OCI-LY1 (cell line): Measurements from ENCODE around the gene TMEM242.

ENCODE experiments used
- H2AFZ ChIP-seq: fragments of 200-600 bp; sonication (generic), shearing (Covaris generic); 2 replicates; pipeline ENCODE4 v1.6.0; 2014; ENCODE audit warnings: antibody characterized with exemption, mild to moderate bottlenecking, low read length
- H3F3A ChIP-seq: fragments of 200-600 bp; sonication (generic), shearing (Covaris generic); 2 replicates; pipeline ENCODE4 v1.6.0; 2014; ENCODE audit warnings: mild to moderate bottlenecking, antibody characterized with exemption, low read length, moderate library complexity; ENCODE audit not compliant: insufficient read depth
- H3K27ac ChIP-seq: fragments of 200-600 bp; sonication (generic); 2 replicates; pipeline ENCODE4 v1.5.1; 2014; ENCODE audit warnings: low read length, mixed run types, mild to moderate bottlenecking, low read depth; ENCODE audit not compliant: poor library complexity, severe bottlenecking
- H3K27me3 ChIP-seq: fragments of 200-600 bp; sonication (generic); 2 replicates; pipeline ENCODE4 v1.6.0; 2014; ENCODE audit warnings: antibody characterized with exemption, mild to moderate bottlenecking, low read length, moderate library complexity; ENCODE audit not compliant: insufficient read depth
- H3K36me3 ChIP-seq: fragments of 200-600 bp; sonication (generic); 2 replicates; pipeline ENCODE4 v1.6.1; 2014; ENCODE audit warnings: mild to moderate bottlenecking, antibody characterized with exemption, low read length, moderate library complexity, mixed read lengths; ENCODE audit not compliant: insufficient read depth
- H3K4me1 ChIP-seq: fragments of 200-600 bp; sonication (generic); 2 replicates; pipeline ENCODE4 v1.5.1; 2014; ENCODE audit warnings: mild to moderate bottlenecking, low read length, moderate library complexity; ENCODE audit not compliant: insufficient read depth, severe bottlenecking
- H3K4me2 ChIP-seq: fragments of 200-600 bp; sonication (generic), shearing (Covaris generic); 2 replicates; pipeline ENCODE4 v1.6.1; 2014; ENCODE audit warnings: low read length
- H3K4me3 ChIP-seq: fragments of 200-600 bp; sonication (generic); 2 replicates; pipeline ENCODE4 v1.5.1; 2014; ENCODE audit warnings: low read length, low read depth, mild to moderate bottlenecking, mixed read lengths; ENCODE audit not compliant: poor library complexity, severe bottlenecking
- H3K79me2 ChIP-seq: fragments of 200-600 bp; shearing (Covaris generic); 2 replicates; pipeline ENCODE4 v1.6.1; 2016; ENCODE audit warnings: mixed run types, low read length, mixed read lengths; ENCODE audit not compliant: insufficient read depth
- H3K9ac ChIP-seq: fragments of 200-600 bp; sonication (generic), shearing (Covaris generic); 2 replicates; pipeline ENCODE4 v1.6.1; 2014; ENCODE audit warnings: mild to moderate bottlenecking, low read length, mixed read lengths
- H3K9me2 ChIP-seq: fragments of 200-600 bp; sonication (generic), shearing (Covaris generic); 2 replicates; pipeline ENCODE4 v1.6.1; 2014; ENCODE audit warnings: low read depth, mild to moderate bottlenecking, low read length, mixed read lengths
- H3K9me3 ChIP-seq: fragments of 200-600 bp; shearing (Covaris generic); 2 replicates; pipeline ENCODE4 v1.6.1; 2014; ENCODE audit warnings: low read length, mixed read lengths
- H4K20me1 ChIP-seq: fragments of 200-600 bp; sonication (generic), shearing (Covaris generic); 2 replicates; pipeline ENCODE4 v1.6.0; 2016; ENCODE audit warnings: mild to moderate bottlenecking, low read length; ENCODE audit not compliant: insufficient read depth
- EZH2 ChIP-seq: fragments of 200-600 bp; sonication (generic), shearing (Covaris generic); IDR thresholded peaks from 2 replicates; pipeline ENCODE4 v1.8.0; 2017; ENCODE audit warnings: borderline replicate concordance, mixed run types, mild to moderate bottlenecking, antibody characterized with exemption, low read length, moderate library complexity, mixed read lengths
- TF ChIP-seq, protein P1 (sequence below): fragments of 200-600 bp; sonication (generic), shearing (Covaris generic); IDR thresholded peaks from 2 replicates; pipeline ENCODE4 v1.5.1; 2017; ENCODE audit warnings: mild to moderate bottlenecking, antibody characterized with exemption, low read length, moderate library complexity, mixed read lengths

TMEM242 gene

DNA sequence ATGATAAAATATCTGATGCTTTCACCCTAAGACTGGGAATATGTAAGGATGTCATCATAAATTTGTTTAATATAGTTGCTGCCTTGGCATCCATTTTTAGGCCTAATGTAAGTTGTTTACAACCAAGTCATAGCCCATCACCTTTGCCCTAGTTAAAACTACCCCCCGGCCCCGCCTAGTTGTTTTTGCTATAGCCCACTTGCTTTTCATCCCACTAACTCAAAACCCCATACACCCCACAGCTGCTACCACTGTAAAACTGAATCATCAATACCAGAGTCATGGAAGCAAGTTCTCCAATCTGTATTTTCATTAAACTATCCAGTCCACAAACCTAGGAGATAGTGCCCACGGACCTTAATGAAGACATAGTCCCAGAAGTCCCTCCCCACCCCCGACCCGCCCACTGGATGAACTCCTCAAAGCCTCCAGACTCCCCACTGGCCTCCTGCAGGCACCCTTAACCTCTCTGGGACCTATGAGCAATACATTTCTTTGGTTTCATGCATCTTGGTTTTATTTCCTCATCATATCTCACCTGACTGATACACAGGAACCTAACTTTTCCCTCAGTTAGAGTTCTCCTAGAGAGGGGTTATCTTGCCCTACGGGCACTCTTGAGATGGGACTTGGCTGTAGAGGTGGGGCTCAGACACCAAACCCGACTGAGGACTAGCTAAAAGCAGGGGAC lies 45.2 kb upstream of the TMEM242 start:
- no peaks in the 10 kb centered on the region for H3K36me3 ChIP-seq
- H3K9me2 ChIP-seq: no peaks in the 10 kb centered on the region
- no peak overlapping the region for H2AFZ ChIP-seq
- no peaks in the 10 kb centered on the region for H3K79me2 ChIP-seq
- H3K9ac ChIP-seq: no peak overlapping the region
- no peaks in the 10 kb centered on the region for H4K20me1 ChIP-seq
- H3K4me1 ChIP-seq: peaks cover 3% of the 10 kb centered on the region
- no peaks in the 10 kb centered on the region for H3K9me3 ChIP-seq
- TF ChIP-seq EZH2: no peak
- TF ChIP-seq, protein P1, sequence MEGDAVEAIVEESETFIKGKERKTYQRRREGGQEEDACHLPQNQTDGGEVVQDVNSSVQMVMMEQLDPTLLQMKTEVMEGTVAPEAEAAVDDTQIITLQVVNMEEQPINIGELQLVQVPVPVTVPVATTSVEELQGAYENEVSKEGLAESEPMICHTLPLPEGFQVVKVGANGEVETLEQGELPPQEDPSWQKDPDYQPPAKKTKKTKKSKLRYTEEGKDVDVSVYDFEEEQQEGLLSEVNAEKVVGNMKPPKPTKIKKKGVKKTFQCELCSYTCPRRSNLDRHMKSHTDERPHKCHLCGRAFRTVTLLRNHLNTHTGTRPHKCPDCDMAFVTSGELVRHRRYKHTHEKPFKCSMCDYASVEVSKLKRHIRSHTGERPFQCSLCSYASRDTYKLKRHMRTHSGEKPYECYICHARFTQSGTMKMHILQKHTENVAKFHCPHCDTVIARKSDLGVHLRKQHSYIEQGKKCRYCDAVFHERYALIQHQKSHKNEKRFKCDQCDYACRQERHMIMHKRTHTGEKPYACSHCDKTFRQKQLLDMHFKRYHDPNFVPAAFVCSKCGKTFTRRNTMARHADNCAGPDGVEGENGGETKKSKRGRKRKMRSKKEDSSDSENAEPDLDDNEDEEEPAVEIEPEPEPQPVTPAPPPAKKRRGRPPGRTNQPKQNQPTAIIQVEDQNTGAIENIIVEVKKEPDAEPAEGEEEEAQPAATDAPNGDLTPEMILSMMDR: no peak
- H3K27me3 ChIP-seq: no peaks in the 10 kb centered on the region; the same call in 1 of the 2 replicates
- no peak overlapping the region for H3K4me3 ChIP-seq
- no peak overlapping the region for H3K27ac ChIP-seq
- no peaks in the 10 kb centered on the region for H3F3A ChIP-seq
- no peak overlapping the region for H3K4me2 ChIP-seq

DNA sequence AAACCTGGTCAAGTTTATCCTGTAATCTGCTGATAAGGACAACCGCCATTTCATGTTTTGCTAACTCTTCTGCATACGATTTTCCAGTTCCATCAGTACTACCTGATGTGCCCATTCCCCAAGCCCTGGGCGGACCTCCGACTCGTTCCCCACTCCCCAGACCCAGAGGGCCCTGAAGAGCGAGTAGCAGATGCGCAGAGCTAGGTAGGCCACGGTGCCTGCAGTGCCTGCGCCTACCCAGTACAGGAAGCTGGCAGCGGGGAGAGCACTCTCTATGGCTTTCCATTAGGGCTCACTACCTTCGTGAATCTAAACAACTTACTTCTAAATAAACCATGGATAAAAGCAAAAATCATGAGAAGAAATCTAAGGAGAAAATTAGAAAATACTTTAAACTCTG lies 43.3 kb upstream of the TMEM242 start:
- no peak overlapping the region for H2AFZ ChIP-seq
- no peak overlapping the region for H3K4me2 ChIP-seq
- no peak overlapping the region for H3K27ac ChIP-seq
- H3K9me3 ChIP-seq: no peaks in the 10 kb centered on the region
- no peak overlapping the region for H3K9ac ChIP-seq
- H3K36me3 ChIP-seq: no peaks in the 10 kb centered on the region
- H3K9me2 ChIP-seq: no peaks in the 10 kb centered on the region
- no peaks in the 10 kb centered on the region for H3F3A ChIP-seq
- H4K20me1 ChIP-seq: no peaks in the 10 kb centered on the region
- peaks cover 3% of the 10 kb centered on the region for H3K4me1 ChIP-seq
- TF ChIP-seq EZH2: no peak
- TF ChIP-seq, protein P1: no peak
- H3K4me3 ChIP-seq: no peak overlapping the region
- H3K27me3 ChIP-seq: no peaks in the 10 kb centered on the region; the same call in 1 of the 2 replicates
- H3K79me2 ChIP-seq: no peaks in the 10 kb centered on the region

DNA sequence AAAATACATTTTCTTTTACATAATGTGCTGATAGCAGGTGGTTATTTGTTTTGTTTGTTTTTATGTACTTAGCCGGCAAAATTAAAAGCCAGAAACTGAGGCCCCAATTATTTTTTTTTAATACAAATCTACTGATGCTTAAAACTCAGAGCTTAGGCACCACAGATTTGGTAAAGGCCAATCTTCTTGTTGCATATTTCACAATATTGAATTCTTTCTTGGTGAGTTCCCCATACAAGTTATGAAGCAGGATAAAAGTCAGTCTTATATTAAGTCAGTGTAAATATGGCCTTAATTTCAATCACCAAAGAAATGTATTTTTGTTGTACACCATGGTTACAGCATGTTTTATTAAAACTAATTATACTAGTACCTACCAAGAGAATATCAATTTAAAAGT lies 41.4 kb upstream of the TMEM242 start:
- Histone ChIP-seq H3K36me3 (no peaks in the 10 kb centered on the region), H3K79me2 (no peaks in the 10 kb centered on the region), H2AFZ (no peak overlapping the region), H4K20me1 (no peaks in the 10 kb centered on the region), H3K9me2 (no peaks in the 10 kb centered on the region), H3K4me1 (peaks cover 3% of the 10 kb centered on the region), H3K4me3 (no peak overlapping the region), H3K9ac (no peak overlapping the region), H3K9me3 (no peaks in the 10 kb centered on the region), H3F3A (no peaks in the 10 kb centered on the region), H3K4me2 (no peak overlapping the region), H3K27ac (no peak overlapping the region), H3K27me3 (no peaks in the 10 kb centered on the region; the same call in 1 of the 2 replicates)
- TF ChIP-seq EZH2: no peak
- TF ChIP-seq, protein P1: no peak
